Measurements from ENCODE around the gene HOXB3.

Gene HOXB3

GRCh38 chr17:48613862-48614694, 24.0 kb upstream of the HOXB3 start:
- no peak for DNase-seq (ENCODE audit: low read depth in 1 of 2, low spot score in 1 of 2)

- no peak for DNase-seq (ENCODE audit: low read depth in 1 of 2, low spot score in 1 of 2)
Measured at GRCh38 chr17:48612854-48613691, 23.0 kb upstream of the HOXB3 start.

GRCh38 chr17:48612456-48612853, 22.4 kb upstream of the HOXB3 start:
- DNase-seq (ENCODE audit: low read depth in 1 of 2, low spot score in 1 of 2), result no peak

GRCh38 chr17:48611681-48612455, 21.8 kb upstream of the HOXB3 start:
- no peak for DNase-seq (ENCODE audit: low read depth in 1 of 2, low spot score in 1 of 2)

GRCh38 chr17:48611213-48611612, 21.2 kb upstream of the HOXB3 start:
- no peak for DNase-seq (ENCODE audit: low read depth in 1 of 2, low spot score in 1 of 2)

- DNase-seq (ENCODE audit: low read depth in 1 of 2, low spot score in 1 of 2), result no peak
Measured at GRCh38 chr17:48610282-48611211, 20.5 kb upstream of the HOXB3 start, which contains the start of gene HOXB7. Gene HOXB7 (minus strand): TSS chr17:48611017. CDS start chr17:48610918, 99 bp downstream.

- no peak for DNase-seq (ENCODE audit: low read depth in 1 of 2, low spot score in 1 of 2)
Measured at GRCh38 chr17:48609759-48610281, 19.8 kb upstream of the HOXB3 start.

- no peak for DNase-seq (ENCODE audit: low read depth in 1 of 2, low spot score in 1 of 2)
Measured at GRCh38 chr17:48609033-48609432, 19.0 kb upstream of the HOXB3 start.

GRCh38 chr17:48608494-48608834, 18.4 kb upstream of the HOXB3 start:
- no peak for DNase-seq (ENCODE audit: low read depth in 1 of 2, low spot score in 1 of 2)

GRCh38 chr17:48606892-48607614, 17.0 kb upstream of the HOXB3 start:
- no peak for DNase-seq (ENCODE audit: low read depth in 1 of 2, low spot score in 1 of 2)

- DNase-seq (ENCODE audit: low read depth in 1 of 2, low spot score in 1 of 2), result no peak
Measured at GRCh38 chr17:48605991-48606891, 16.2 kb upstream of the HOXB3 start.

- no peak for DNase-seq (ENCODE audit: low read depth in 1 of 2, low spot score in 1 of 2)
Measured at GRCh38 chr17:48605409-48605919, 15.4 kb upstream of the HOXB3 start.

GRCh38 chr17:48604770-48605329, 14.8 kb upstream of the HOXB3 start, which contains the start of gene HOXB6:
Gene HOXB6 (minus strand): TSS chr17:48604986. CDS start chr17:48598150, 6,836 bp downstream.
- DNase-seq (ENCODE audit: low read depth in 1 of 2, low spot score in 1 of 2), result no peak

GRCh38 chr17:48603959-48604769, 14.1 kb upstream of the HOXB3 start:
- no peak for DNase-seq (ENCODE audit: low read depth in 1 of 2, low spot score in 1 of 2)

- no peak for DNase-seq (ENCODE audit: low read depth in 1 of 2, low spot score in 1 of 2)
Measured at GRCh38 chr17:48601539-48602425, 11.7 kb upstream of the HOXB3 start.

GRCh38 chr17:48601207-48601538, 11.1 kb upstream of the HOXB3 start:
- DNase-seq (ENCODE audit: low read depth in 1 of 2, low spot score in 1 of 2), result no peak
